ENCODE results near the gene CADM3. TPM values are rescaled to one million over a fixed set of nuclear protein-coding genes. Genes with fewer than 3 reads are reported as not detected.

CADM3 gene
- total and polyA plus RNA-seq, 2 of the 8 experiments (the other 6 are each of a cell fraction or from before 2014, with no cell fraction given): 8.3 to 8.5 TPM

GRCh38 chr1:159211331-159212136 lies 40.1 kb downstream of the CADM3 start:
- Histone ChIP-seq H3K4me2 (ENCODE audit: insufficient read depth in 1 of 2, low read depth in 2 of 2, low read length in 2 of 2) (peak overlapping the region; percentile 1 to 31; a peak in 2 of 4 replicates), H3K23me2 (ENCODE audit: low read depth, low read length) (no peaks in the 10 kb centered on the region; the same call in 1 of the 2 replicates), H3K4me3 (ENCODE audit: extremely low read depth in 1 of 4, insufficient read depth in 2 of 4, low read depth in 3 of 4, low read length in 4 of 4) (peak overlapping the region in 1 of 4 experiments; percentile 37; a peak in 1 of 8 replicates), H4K20me1 (replicated peaks in 1 of 2; ENCODE audit: control insufficient read depth in 1 of 2, insufficient read depth in 2 of 2, low read length in 2 of 2) (no peaks in the 10 kb centered on the region), H2AFZ (ENCODE audit: low read length) (peak overlapping the region; percentile 99), H2BK12ac (ENCODE audit: low read depth, low read length) (no peak overlapping the region), H3K56ac (replicated peaks; ENCODE audit: insufficient read length, low read depth, low read length) (no peak overlapping the region), H2BK120ac (replicated peaks; ENCODE audit: low read depth, low read length) (no peak overlapping the region), H4K5ac (ENCODE audit: insufficient read length, low read depth, low read length) (no peak overlapping the region), H3K27me3 (replicated peaks in 1 of 4; ENCODE audit: control insufficient read depth in 3 of 4, extremely low read depth in 1 of 4, insufficient read depth in 3 of 4, low read length in 3 of 4) (no peaks in the 10 kb centered on the region; a peak in 1 of 7 replicates), H3K4me1 (replicated peaks in 1 of 4; ENCODE audit: control insufficient read depth in 3 of 4, insufficient read depth in 4 of 4, low read length in 3 of 4) (peaks cover 3 to 7% (median 4%) of the 10 kb centered on the region in 4 experiments; a peak in 6 of 7 replicates), H2BK5ac (ENCODE audit: low read depth, low read length) (no peak overlapping the region), H3K79me2 (ENCODE audit: control insufficient read depth in 1 of 2, insufficient read depth in 2 of 2, low read length in 2 of 2) (no peaks in the 10 kb centered on the region), H3K9me3 (ENCODE audit: insufficient read depth in 2 of 2, low read depth in 1 of 2, low read length in 1 of 2) (no peaks in the 10 kb centered on the region), H2AK5ac (ENCODE audit: low read depth, low read length) (no peak overlapping the region), H3K36me3 (ENCODE audit: control insufficient read depth in 2 of 4, insufficient read depth in 4 of 4, low read length in 3 of 4) (no peaks in the 10 kb centered on the region), H4K91ac (replicated peaks; ENCODE audit: insufficient read length, low read length) (no peak overlapping the region), H3K23ac (ENCODE audit: insufficient read length) (no peak overlapping the region), H3K9ac (replicated peaks in 1 of 4; ENCODE audit: extremely low read depth in 1 of 4, low read depth in 3 of 4, low read length in 3 of 4) (no peak overlapping the region), H3K4ac (replicated peaks; ENCODE audit: insufficient read length, low read depth, low read length) (no peak overlapping the region), H3K27ac (ENCODE audit: low read depth, low read length) (no peak overlapping the region), H2BK20ac (ENCODE audit: low read length) (no peak overlapping the region), H4K8ac (ENCODE audit: extremely low read depth, insufficient read depth, low read length) (no peak overlapping the region), H3K18ac (ENCODE audit: extremely low read depth, low read length) (no peak overlapping the region), H2BK15ac (ENCODE audit: low read length) (no peak overlapping the region), H3K14ac (ENCODE audit: insufficient read length) (no peak overlapping the region), H3K79me1 (ENCODE audit: low read depth, low read length) (no peaks in the 10 kb centered on the region)
- FAIRE-seq: peak; percentile 84
- CTCF ChIA-PET (ENCODE audit: partially characterized antibody): interaction anchor here (0.6 to 26.6 kb wide), 31 partner anchors 9 to 820 kb away, joined by 3 to 660 read pairs (median 5); partner anchors contain the start of genes ACKR1, AIM2 and CADM3
- peak in 1 of 2 experiments; percentile 89 for DNase-seq (ENCODE audit: low read depth in 1 of 2, low spot score in 2 of 2)
- TF ChIP-seq TAF1 (IDR thresholded peaks at IDR 0.05; ENCODE audit: low read depth, low read length) (peak; percentile 40; the same call in 1 of the 2 replicates), RAD21 (IDR thresholded peaks at IDR 0.05 in 1 of 2, conservative IDR thresholded peaks at IDR 0.05 in 1 of 2; ENCODE audit: low read depth in 2 of 2, low read length in 2 of 2) (peak; percentile 95), CTCF (IDR thresholded peaks at IDR 0.05; ENCODE audit: control extremely low read depth in 1 of 3, insufficient read depth in 1 of 3, low read depth in 1 of 3, low read length in 3 of 3) (peak; percentile 73 to 94 (median 79)), MAX (IDR thresholded peaks at IDR 0.05) (no peak), CEBPB (IDR thresholded peaks at IDR 0.05; ENCODE audit: low read depth, low read length) (peak; percentile 70; the same call in 1 of the 2 replicates)
- WGBS, 2 experiments (ENCODE audit: extremely low coverage in 1 of 2, insufficient coverage in 1 of 2, insufficient read length in 1 of 2, insufficient replicate concordance in 2 of 2, low coverage in 1 of 2, low lambda C conversion rate in 2 of 2, missing lambda C conversion rate in 1 of 2): 33% methylated on average over 11 of the region's 11 CpGs; no CpG with 5 or more reads in 1 of the 2 experiments
- POLR2A ChIA-PET (ENCODE audit: partially characterized antibody): interaction anchor here (0.7 to 1.2 kb wide), 3 partner anchors 38 to 70 kb away, joined by 3 to 4 read pairs (median 3); no protein-coding TSS in a partner anchor

All from H1 (cell line).